B cell (primary cell): Measurements from ENCODE around the gene TDRD15.

Experiments used
- CTCF ChIP-seq: fragments of 200-600 bp; IDR thresholded peaks from one replicate; pipeline ENCODE4 v1.8.0; 2022; ENCODE audit warnings: antibody characterized with exemption, mild to moderate bottlenecking
- EZH2 ChIP-seq: IDR thresholded peaks from 2 replicates; pipeline ENCODE4 v1.6.1; 2012; ENCODE audit warnings: borderline replicate concordance, low read depth, mild to moderate bottlenecking, moderate library complexity, low read length; ENCODE audit not compliant: insufficient read depth, poor library complexity, severe bottlenecking

GRCh38 chr2:21117688-21118087 lies 6.1 kb upstream of the TDRD15 start:
- TF ChIP-seq EZH2 = no peak
- no peak for TF ChIP-seq CTCF
